Thoracic aorta (tissue), 2 donors: ENCODE data around the gene LYRM4. TPM values are rescaled to one million over a fixed set of nuclear protein-coding genes. Genes with fewer than 3 reads are reported as not detected.

ENCODE experiments used
- ATAC-seq: fragments of 150-250 bp; one replicate; pipeline ENCODE4 v1.8.0; 2017; ENCODE audit warnings: low read depth; ENCODE audit not compliant: insufficient number of reproducible peaks, low FRiP score
- DNase-seq: peaks from one replicate; pipeline ENCODE4 v3.0.0-alpha.2; 2020; ENCODE audit warnings: low spot score
- H3K27ac ChIP-seq, 2 donors: fragments of 200-600 bp; sonication (generic); 1 replicate in 1 of 2; 2 replicates in 1 of 2; pipeline ENCODE4 v1.5.1; 2016; ENCODE audit warnings: mild to moderate bottlenecking in 2 of 2, moderate library complexity in 2 of 2
- H3K27me3 ChIP-seq: fragments of 200-600 bp; sonication (generic); replicated peaks from 2 replicates; pipeline ENCODE4 v1.6.0; 2016; ENCODE audit warnings: mild to moderate bottlenecking; ENCODE audit not compliant: insufficient read depth
- H3K36me3 ChIP-seq: fragments of 200-600 bp; sonication (generic); one replicate; pipeline ENCODE4 v1.5.1; 2016
- H3K4me1 ChIP-seq, 2 donors: fragments of 200-600 bp; sonication (generic); 1 replicate in 1 of 2; 2 replicates in 1 of 2; pipeline versions ENCODE4 v1.5.1 to v1.6.0; 2016; ENCODE audit warnings: low read depth in 2 of 2, mild to moderate bottlenecking in 1 of 2; ENCODE audit not compliant: control insufficient read depth in 1 of 2
- H3K4me3 ChIP-seq: fragments of 200-600 bp; sonication (generic); 2 replicates; pipeline ENCODE4 v1.5.1; 2016; ENCODE audit warnings: mild to moderate bottlenecking
- H3K9me3 ChIP-seq: fragments of 200-600 bp; sonication (generic); 2 replicates; pipeline ENCODE4 v1.5.1; 2016
- CTCF ChIP-seq: fragments of 200-600 bp; sonication (generic); IDR thresholded peaks from one replicate; pipeline ENCODE4 v1.5.1; 2019; ENCODE audit warnings: antibody characterized with exemption
- total RNA-seq, 2 donors: library from RNA; depleted of rRNA; stranded (reverse); fragments of >200 nt; gene quantifications; one replicate each; pipeline versions ENCODE4 v1.1.0 to v1.2.3, GENCODE V29; 2016

The LYRM4 gene
- total RNA-seq, 2 donors from 2014 or later, result 6.9 to 27.2 TPM

DNA sequence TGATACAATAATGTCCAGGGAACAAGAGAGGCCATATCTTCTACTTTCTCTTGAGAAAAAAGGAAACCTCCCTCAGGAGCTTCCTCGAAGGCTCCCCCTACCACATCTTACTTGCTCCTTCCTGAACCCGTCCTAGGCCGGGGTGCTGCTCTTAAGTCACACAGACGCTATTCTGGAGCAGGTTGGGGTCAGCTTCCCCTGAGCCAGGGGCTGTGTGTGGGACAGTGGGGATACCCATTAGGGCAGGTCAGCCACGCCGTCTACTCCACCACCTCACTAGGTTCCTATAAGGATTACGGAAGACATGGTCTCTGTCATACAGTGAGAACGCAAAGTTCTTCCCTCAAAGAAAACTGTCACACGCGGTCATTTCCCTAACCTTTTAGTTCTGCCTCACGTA lies 183.8 kb downstream of the LYRM4 start:
- Histone ChIP-seq H3K9me3 (no peaks in the 10 kb centered on the region), H3K36me3 (no peaks in the 10 kb centered on the region), H3K4me1 (no peaks in the 10 kb centered on the region), H3K4me3 (no peak overlapping the region), H3K27ac (no peak overlapping the region), H3K27me3 (no peaks in the 10 kb centered on the region)
- ATAC-seq (no peak), DNase-seq (no peak)
- TF ChIP-seq CTCF, result no peak

DNA sequence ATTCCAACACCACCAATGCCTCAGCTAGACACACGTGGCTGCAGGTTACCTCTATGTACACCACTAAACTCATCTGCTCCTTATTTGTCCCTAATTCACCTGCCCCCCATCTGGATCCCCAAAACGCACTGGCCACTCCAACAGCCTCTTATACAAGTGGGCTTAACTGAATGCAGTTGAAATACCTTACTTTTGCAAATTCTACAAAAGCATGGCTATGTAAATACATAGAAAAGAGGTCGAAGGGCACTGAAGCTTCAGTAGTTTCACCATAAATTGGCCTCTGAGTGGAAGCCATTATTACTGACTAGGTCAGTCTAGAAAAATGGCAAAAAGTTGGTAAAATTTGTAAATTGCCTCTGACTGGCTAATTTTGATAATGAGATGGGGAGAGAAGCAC lies 186.8 kb downstream of the LYRM4 start:
- no peak overlapping the region for H3K27ac ChIP-seq
- no peak overlapping the region for H3K4me3 ChIP-seq

GRCh38 chr6:5072440-5072839 lies 188.3 kb downstream of the LYRM4 start:
- DNase-seq (no peak), ATAC-seq (no peak)
- H3K4me3 ChIP-seq, result no peak overlapping the region
- no peaks in the 10 kb centered on the region for H3K9me3 ChIP-seq
- H3K27me3 ChIP-seq, result no peaks in the 10 kb centered on the region
- no peaks in the 10 kb centered on the region for H3K36me3 ChIP-seq
- no peaks in the 10 kb centered on the region for H3K4me1 ChIP-seq
- no peak overlapping the region for H3K27ac ChIP-seq
- TF ChIP-seq CTCF, result no peak

More for the DNA sequence above, 186.8 kb downstream of the LYRM4 start:
- no peak for ATAC-seq
- no peaks in the 10 kb centered on the region for H3K36me3 ChIP-seq
- H3K4me1 ChIP-seq, result no peaks in the 10 kb centered on the region
- no peaks in the 10 kb centered on the region for H3K27me3 ChIP-seq
- no peak for TF ChIP-seq CTCF
- no peaks in the 10 kb centered on the region for H3K9me3 ChIP-seq
- no peak for DNase-seq

DNA sequence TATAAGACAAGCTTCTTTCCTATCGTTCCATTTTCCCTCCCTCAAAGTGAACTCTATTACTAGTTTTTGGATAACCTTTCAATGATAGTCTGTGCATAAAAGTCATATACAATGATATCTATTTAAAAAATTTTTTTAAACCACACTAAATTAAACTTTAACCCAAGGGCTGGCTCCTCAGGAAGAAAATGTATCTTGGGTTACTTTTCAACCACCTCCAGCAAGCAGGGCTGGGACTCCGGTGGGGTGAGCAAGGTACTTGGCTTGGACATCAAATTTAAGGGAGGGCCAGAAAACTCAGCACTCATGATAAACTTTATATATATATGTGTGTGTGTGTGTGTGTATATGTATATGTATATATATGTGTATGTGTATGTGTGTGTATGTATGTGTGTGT lies 189.5 kb downstream of the LYRM4 start:
- DNase-seq, result no peak
- no peak for TF ChIP-seq CTCF
- Histone ChIP-seq H3K4me1 (no peaks in the 10 kb centered on the region), H3K27ac (no peak overlapping the region), H3K4me3 (no peak overlapping the region), H3K27me3 (no peaks in the 10 kb centered on the region), H3K9me3 (no peaks in the 10 kb centered on the region), H3K36me3 (no peaks in the 10 kb centered on the region)
- ATAC-seq, result no peak

GRCh38 chr6:5068153-5068751 lies 192.5 kb downstream of the LYRM4 start:
- no peak overlapping the region for H3K27ac ChIP-seq
- no peaks in the 10 kb centered on the region for H3K9me3 ChIP-seq
- H3K36me3 ChIP-seq, result no peaks in the 10 kb centered on the region
- TF ChIP-seq CTCF, result no peak
- no peak for DNase-seq
- no peaks in the 10 kb centered on the region for H3K27me3 ChIP-seq
- H3K4me1 ChIP-seq, result no peaks in the 10 kb centered on the region
- no peak overlapping the region for H3K4me3 ChIP-seq
- no peak for ATAC-seq
